Vagina (tissue), 2 donors: ENCODE data around the gene THSD1.

Experiments
- POLR2A ChIP-seq, 2 donors: fragments of 450-650 bp; IDR thresholded peaks; one replicate each; pipeline ENCODE4 v1.6.1; 2017; ENCODE audit warnings: antibody characterized with exemption in 2 of 2, mild to moderate bottlenecking in 2 of 2, moderate library complexity in 2 of 2
- TF ChIP-seq, protein P1 (sequence below), 3 experiments: fragments of 450-650 bp in 2 of 3; fragments of 200-600 bp in 1 of 3; sonication (generic) in 1 of 3; IDR thresholded peaks; one replicate each; pipeline ENCODE4 v1.5.1; 2017 to 2019; ENCODE audit warnings: antibody characterized with exemption in 3 of 3, mild to moderate bottlenecking in 2 of 3, moderate library complexity in 2 of 3

GRCh38 chr13:52446265-52446664 is 40.3 kb upstream of the THSD1 start:
- TF ChIP-seq, protein P1, sequence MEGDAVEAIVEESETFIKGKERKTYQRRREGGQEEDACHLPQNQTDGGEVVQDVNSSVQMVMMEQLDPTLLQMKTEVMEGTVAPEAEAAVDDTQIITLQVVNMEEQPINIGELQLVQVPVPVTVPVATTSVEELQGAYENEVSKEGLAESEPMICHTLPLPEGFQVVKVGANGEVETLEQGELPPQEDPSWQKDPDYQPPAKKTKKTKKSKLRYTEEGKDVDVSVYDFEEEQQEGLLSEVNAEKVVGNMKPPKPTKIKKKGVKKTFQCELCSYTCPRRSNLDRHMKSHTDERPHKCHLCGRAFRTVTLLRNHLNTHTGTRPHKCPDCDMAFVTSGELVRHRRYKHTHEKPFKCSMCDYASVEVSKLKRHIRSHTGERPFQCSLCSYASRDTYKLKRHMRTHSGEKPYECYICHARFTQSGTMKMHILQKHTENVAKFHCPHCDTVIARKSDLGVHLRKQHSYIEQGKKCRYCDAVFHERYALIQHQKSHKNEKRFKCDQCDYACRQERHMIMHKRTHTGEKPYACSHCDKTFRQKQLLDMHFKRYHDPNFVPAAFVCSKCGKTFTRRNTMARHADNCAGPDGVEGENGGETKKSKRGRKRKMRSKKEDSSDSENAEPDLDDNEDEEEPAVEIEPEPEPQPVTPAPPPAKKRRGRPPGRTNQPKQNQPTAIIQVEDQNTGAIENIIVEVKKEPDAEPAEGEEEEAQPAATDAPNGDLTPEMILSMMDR (IDR thresholded peaks at IDR 0.05) = no peak
- TF ChIP-seq POLR2A (IDR thresholded peaks at IDR 0.05) = no peak
